RWPE2 (cell line): ENCODE results near the gene RIPOR1.

Experiments
- ATAC-seq: fragments of 200-7000 bp; cut with Tn5 transposase; 3 replicates; pipeline ENCODE4 v1.9.1; 2021; ENCODE audit warnings: low read depth
- DNase-seq: peaks from one replicate; pipeline ENCODE4 v3.0.0-alpha.2; 2020; ENCODE audit warnings: low spot score
- H3K27ac ChIP-seq: fragments of 450-650 bp; 2 replicates; pipeline ENCODE4 v1.5.1; 2017; ENCODE audit warnings: mild to moderate bottlenecking; ENCODE audit not compliant: poor library complexity, severe bottlenecking
- H3K27me3 ChIP-seq: fragments of 250-450 bp; sonication (Bioruptor Pico); 2 replicates; pipeline ENCODE4 v1.5.1; 2021; ENCODE audit warnings: mild to moderate bottlenecking, moderate library complexity; ENCODE audit not compliant: insufficient read depth, poor library complexity, severe bottlenecking
- H3K36me3 ChIP-seq: fragments of 250-450 bp; sonication (Bioruptor Pico); 2 replicates; pipeline ENCODE4 v1.5.1; 2020; ENCODE audit warnings: low read depth, mild to moderate bottlenecking, moderate library complexity
- H3K4me1 ChIP-seq: fragments of 250-450 bp; sonication (Bioruptor Pico); 2 replicates; pipeline ENCODE4 v1.5.1; 2021; ENCODE audit warnings: mild to moderate bottlenecking, moderate library complexity; ENCODE audit not compliant: insufficient read depth, poor library complexity, severe bottlenecking
- H3K4me3 ChIP-seq: fragments of 250-450 bp; sonication (Bioruptor Pico); 2 replicates; pipeline ENCODE4 v1.5.1; 2021; ENCODE audit warnings: mild to moderate bottlenecking, moderate library complexity; ENCODE audit not compliant: severe bottlenecking
- H3K9me3 ChIP-seq: fragments of 250-450 bp; sonication (Bioruptor Pico); 2 replicates; pipeline ENCODE4 v1.5.1; 2021; ENCODE audit warnings: mild to moderate bottlenecking, moderate library complexity; ENCODE audit not compliant: severe bottlenecking
- CTCF ChIP-seq: fragments of 450-650 bp; IDR thresholded peaks from one replicate; pipeline ENCODE4 v1.5.1; 2017; ENCODE audit warnings: mild to moderate bottlenecking, moderate library complexity; ENCODE audit not compliant: poor library complexity, severe bottlenecking

Gene RIPOR1

GRCh38 chr16:67525176-67525860, 3.3 kb upstream of the RIPOR1 start:
- Histone ChIP-seq H3K36me3 (no peaks in the 10 kb centered on the region), H3K9me3 (no peaks in the 10 kb centered on the region), H3K27ac (no peak overlapping the region), H3K4me1 (no peaks in the 10 kb centered on the region), H3K4me3 (no peak overlapping the region), H3K27me3 (no peaks in the 10 kb centered on the region)
- no peak for TF ChIP-seq CTCF
- no peak for ATAC-seq
- no peak for DNase-seq

GRCh38 chr16:67526149-67526791, 2.4 kb upstream of the RIPOR1 start:
- no peaks in the 10 kb centered on the region for H3K36me3 ChIP-seq
- no peaks in the 10 kb centered on the region for H3K27me3 ChIP-seq
- H3K4me1 ChIP-seq: peaks cover 3% of the 10 kb centered on the region
- H3K4me3 ChIP-seq: no peak overlapping the region
- ATAC-seq (peak; percentile 7; the same call in 1 of the 3 replicates), DNase-seq (no peak)
- no peak overlapping the region for H3K27ac ChIP-seq
- no peaks in the 10 kb centered on the region for H3K9me3 ChIP-seq
- TF ChIP-seq CTCF: no peak

GRCh38 chr16:67528870-67529581, 397 bp downstream of the RIPOR1 start:
- TF ChIP-seq CTCF: no peak
- H3K4me1 ChIP-seq: peaks cover 3% of the 10 kb centered on the region
- peak overlapping the region; percentile 50 for H3K4me3 ChIP-seq
- no peaks in the 10 kb centered on the region for H3K27me3 ChIP-seq
- H3K9me3 ChIP-seq: no peaks in the 10 kb centered on the region
- peaks cover 5% of the 10 kb centered on the region; the same call in 1 of the 2 replicates for H3K36me3 ChIP-seq
- H3K27ac ChIP-seq: peak overlapping the region; percentile 56
- DNase-seq (no peak), ATAC-seq (peak; percentile 57)

GRCh38 chr16:67529582-67530012, 968 bp downstream of the RIPOR1 start:
- Histone ChIP-seq H3K27ac (peak overlapping the region; percentile 56), H3K27me3 (no peaks in the 10 kb centered on the region), H3K4me3 (peak overlapping the region; percentile 50), H3K9me3 (no peaks in the 10 kb centered on the region), H3K4me1 (peaks cover 3% of the 10 kb centered on the region), H3K36me3 (peaks cover 5% of the 10 kb centered on the region; the same call in 1 of the 2 replicates)
- ATAC-seq (peak; percentile 24; the same call in 2 of the 3 replicates), DNase-seq (no peak)
- no peak for TF ChIP-seq CTCF
